IMR-90 (cell line): ENCODE measurements around the gene ZXDA. TPM values are rescaled to one million over a fixed set of nuclear protein-coding genes. Genes with fewer than 3 reads are reported as not detected.

Source experiments
- ATAC-seq: fragments of 200-7000 bp; cut with Tn5 transposase; 2 replicates; pipeline ENCODE4 v1.9.1; 2020; ENCODE audit warnings: low read depth, mild to moderate bottlenecking, moderate library complexity
- BruUV-seq: library from RNA; stranded (reverse); fragments of 400-500 nt; replicated peaks from 2 replicates; lab custom pipeline; 2021; lab: Mats Ljungman, UMichigan
- CTCF ChIA-PET: fragments of 300-600 bp; formaldehyde crosslinking; extraction: SDS; loops from one replicate; lab custom pipeline; 2021; ENCODE audit warnings: antibody characterized with exemption; lab: Yijun Ruan, JAX
- POLR2A ChIA-PET: fragments of 300-600 bp; sonication (Branson Sonifier 250); formaldehyde crosslinking; loops from one replicate; lab custom pipeline; 2022; ENCODE audit warnings: antibody characterized with exemption; ENCODE audit not compliant: unreplicated experiment; lab: Charles Lee
- DNase-seq: peaks from one replicate; pipeline ENCODE4 v3.0.0; 2013
- H2AFZ ChIP-seq: replicated peaks from 2 replicates; pipeline ENCODE3; 2013; ENCODE audit warnings: low read length, mild to moderate bottlenecking; ENCODE audit not compliant: poor library complexity
- H2AK5ac ChIP-seq: 2 replicates; pipeline ENCODE4 v1.6.1; 2013; ENCODE audit warnings: low read depth, low read length, inconsistent platforms
- H2AK9ac ChIP-seq: replicated peaks from 2 replicates; pipeline ENCODE3; 2013; ENCODE audit warnings: mild to moderate bottlenecking, low read depth, low read length, moderate library complexity; ENCODE audit not compliant: poor library complexity
- H2BK120ac ChIP-seq: 2 replicates; pipeline ENCODE4 v1.6.1; 2013; ENCODE audit warnings: low read depth, low read length, inconsistent platforms
- H2BK15ac ChIP-seq: 3 replicates; pipeline ENCODE4 v1.6.1; 2013; ENCODE audit warnings: low read depth, low read length, inconsistent platforms
- H2BK20ac ChIP-seq: 2 replicates; pipeline ENCODE4 v1.6.1; 2013; ENCODE audit warnings: low read depth, mild to moderate bottlenecking, inconsistent platforms, low read length, moderate library complexity
- H2BK5ac ChIP-seq: 2 replicates; pipeline ENCODE4 v1.6.1; 2013; ENCODE audit warnings: mild to moderate bottlenecking, low read depth, low read length, inconsistent platforms; ENCODE audit not compliant: poor library complexity, severe bottlenecking
- H3K14ac ChIP-seq: replicated peaks from 2 replicates; pipeline ENCODE4 v1.6.1; 2013; ENCODE audit warnings: low read depth, low read length, inconsistent platforms
- H3K18ac ChIP-seq: 2 replicates; pipeline ENCODE4 v1.6.1; 2013; ENCODE audit warnings: low read depth, low read length, control low read depth
- H3K23ac ChIP-seq: 2 replicates; pipeline ENCODE4 v1.6.1; 2013; ENCODE audit warnings: low read depth, low read length, inconsistent platforms
- H3K27ac ChIP-seq: 2 replicates; pipeline ENCODE4 v1.5.1; 2013; ENCODE audit warnings: mild to moderate bottlenecking, control low read depth, low read length; ENCODE audit not compliant: insufficient read depth
- H3K27me3 ChIP-seq: 2 replicates; pipeline ENCODE4 v1.6.1; 2013; ENCODE audit warnings: low read length; ENCODE audit not compliant: control insufficient read depth, insufficient read depth
- H3K36me3 ChIP-seq: 2 replicates; pipeline ENCODE4 v1.6.1; 2013; ENCODE audit warnings: low read length, mixed read lengths; ENCODE audit not compliant: control insufficient read depth, insufficient read depth
- H3K4ac ChIP-seq: 2 replicates; pipeline ENCODE4 v1.6.1; 2013; ENCODE audit warnings: low read depth, low read length, inconsistent platforms
- H3K4me1 ChIP-seq: 2 replicates; pipeline ENCODE4 v1.6.1; 2013; ENCODE audit warnings: low read length, mixed read lengths; ENCODE audit not compliant: control insufficient read depth, insufficient read depth
- H3K4me2 ChIP-seq: 2 replicates; pipeline ENCODE4 v1.6.1; 2013; ENCODE audit warnings: low read depth, mild to moderate bottlenecking, control low read depth, low read length, moderate library complexity
- H3K4me3 ChIP-seq: 2 replicates; pipeline ENCODE4 v1.5.1; 2013; ENCODE audit warnings: low read depth, mild to moderate bottlenecking, control low read depth, low read length, moderate library complexity; ENCODE audit not compliant: insufficient read depth
- H3K56ac ChIP-seq: 2 replicates; pipeline ENCODE4 v1.6.1; 2013; ENCODE audit warnings: low read length, inconsistent platforms; ENCODE audit not compliant: insufficient read depth; ENCODE audit errors: extremely low read depth
- H3K79me1 ChIP-seq, 2 experiments: 2 replicates each; pipeline ENCODE4 v1.6.1; 2013; ENCODE audit warnings: low read length in 2 of 2, inconsistent platforms in 1 of 2, low read depth in 1 of 2
- H3K9ac ChIP-seq: 2 replicates; pipeline ENCODE4 v1.6.1; 2013; ENCODE audit warnings: low read depth, low read length, control low read depth
- H3K9me1 ChIP-seq: 2 replicates; pipeline ENCODE4 v1.6.1; 2013; ENCODE audit warnings: low read length, inconsistent platforms; ENCODE audit not compliant: insufficient read depth
- H3K9me3 ChIP-seq: 2 replicates; pipeline ENCODE4 v1.6.1; 2013; ENCODE audit warnings: low read length; ENCODE audit not compliant: control insufficient read depth, insufficient read depth
- H4K20me1 ChIP-seq: 2 replicates; pipeline ENCODE4 v1.6.1; 2013; ENCODE audit warnings: low read length, inconsistent platforms; ENCODE audit not compliant: insufficient read depth
- H4K5ac ChIP-seq: 2 replicates; pipeline ENCODE4 v1.6.1; 2013; ENCODE audit warnings: mild to moderate bottlenecking, low read depth, low read length, control low read depth
- H4K8ac ChIP-seq, 2 experiments: 2 replicates each; pipeline ENCODE4 v1.6.1; 2013; ENCODE audit warnings: low read depth in 2 of 2, low read length in 2 of 2, control low read depth in 1 of 2, inconsistent platforms in 1 of 2
- H4K91ac ChIP-seq: 2 replicates; pipeline ENCODE4 v1.6.1; 2013; ENCODE audit warnings: low read depth, low read length, inconsistent platforms; ENCODE audit not compliant: insufficient read depth
- MAFK ChIP-seq: IDR thresholded peaks from 2 replicates; pipeline ENCODE4 v1.6.1; 2012; ENCODE audit warnings: low read depth, low read length, improper control_type of control experiment
- NFE2L2 ChIP-seq: fragments of 150-350 bp; IDR thresholded peaks from 2 replicates; pipeline ENCODE4 v1.6.1; 2016; ENCODE audit warnings: low read depth, mild to moderate bottlenecking, low read length
- WGBS, 2 experiments: methylation state at CpG; one replicate each; pipeline versions ENCODE4 v1.1.5 to v1.1.7; 2013; ENCODE audit warnings: missing lambda C conversion rate in 2 of 2; ENCODE audit not compliant: insufficient read length in 1 of 2; ENCODE audit errors: extremely low coverage in 2 of 2; 5-methylcytosine and 5-hydroxymethylcytosine counted together
- dilution Hi-C: fragments of 300-500 bp; cut with HindIII; formaldehyde crosslinking; loops from one replicate; pipeline ENCODE4 v1.14.3; 2018; ENCODE audit warnings: low sequenced_read_pairs; ENCODE audit not compliant: unreplicated experiment
- in situ Hi-C: fragments of 300-500 bp; cut with MboI; formaldehyde crosslinking; loops from 3 replicates; pipeline ENCODE4 v1.14.3; 2019; ENCODE audit warnings: low sequenced_read_pairs, inconsistent platforms, mixed read lengths
- intact Hi-C: fragments of 100-400 bp; cut with micrococcal nuclease; formaldehyde crosslinking; loops from 2 replicates; pipeline ENCODE4 v1.10.0; 2022
- polyA plus RNA-seq, 3 experiments: library from polyadenylated mRNA; depleted of rRNA; stranded (reverse); fragments of >200 nt; gene quantifications; 2 replicates each; pipeline ENCODE4 v1.2.3, GENCODE V29; 2012; ENCODE audit warnings: low replicate concordance in 1 of 3
- total RNA-seq: library from RNA; depleted of rRNA; stranded (reverse); fragments of >200 nt; gene quantifications from 2 replicates; pipeline ENCODE4 v1.2.3, GENCODE V29; 2012; rRNA removed
- TF ChIP-seq, protein P1 (sequence below): fragments of 150-350 bp; IDR thresholded peaks from 2 replicates; pipeline ENCODE4 v1.6.1; 2016; ENCODE audit warnings: low read depth, mild to moderate bottlenecking, low read length, moderate library complexity, borderline replicate concordance

The ZXDA gene
- total and polyA plus RNA-seq, 2 of the 4 experiments (the other 2 are of a cell fraction), result 1.0 to 3.4 TPM

GRCh38 chrX:57871463-57871862 is 38.8 kb downstream of the ZXDA start:
- H3K4me1 ChIP-seq, result no peaks in the 10 kb centered on the region
- H3K14ac ChIP-seq, result no peak overlapping the region
- no peak overlapping the region for H3K9ac ChIP-seq
- H2AFZ ChIP-seq, result no peak overlapping the region
- H3K9me1 ChIP-seq, result no peaks in the 10 kb centered on the region
- BruUV-seq, result no TSS peak
- no peak overlapping the region for H2BK15ac ChIP-seq
- no peaks in the 10 kb centered on the region for H3K36me3 ChIP-seq
- DNase-seq (no peak), ATAC-seq (no peak)
- POLR2A ChIA-PET, result no interaction called here
- peak; percentile 63; the same call in 1 of the 2 replicates for TF ChIP-seq NFE2L2
- TF ChIP-seq, protein P1, sequence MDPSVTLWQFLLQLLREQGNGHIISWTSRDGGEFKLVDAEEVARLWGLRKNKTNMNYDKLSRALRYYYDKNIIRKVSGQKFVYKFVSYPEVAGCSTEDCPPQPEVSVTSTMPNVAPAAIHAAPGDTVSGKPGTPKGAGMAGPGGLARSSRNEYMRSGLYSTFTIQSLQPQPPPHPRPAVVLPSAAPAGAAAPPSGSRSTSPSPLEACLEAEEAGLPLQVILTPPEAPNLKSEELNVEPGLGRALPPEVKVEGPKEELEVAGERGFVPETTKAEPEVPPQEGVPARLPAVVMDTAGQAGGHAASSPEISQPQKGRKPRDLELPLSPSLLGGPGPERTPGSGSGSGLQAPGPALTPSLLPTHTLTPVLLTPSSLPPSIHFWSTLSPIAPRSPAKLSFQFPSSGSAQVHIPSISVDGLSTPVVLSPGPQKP, result no peak
- TF ChIP-seq MAFK, result peak; percentile 34; the same call in 1 of the 2 replicates
- H3K4me3 ChIP-seq, result no peak overlapping the region
- 0 out of 2 replicates have a peak, but pooled peaks cover 3% of the 10 kb centered on the region for H3K9me3 ChIP-seq
- H4K20me1 ChIP-seq, result no peaks in the 10 kb centered on the region
- H4K91ac ChIP-seq, result no peak overlapping the region
- in situ Hi-C loops (no loop called here), dilution Hi-C loops (no loop called here), intact Hi-C loops (no loop called here)
- no peak overlapping the region for H2AK9ac ChIP-seq
- no peaks in the 10 kb centered on the region for H3K27me3 ChIP-seq
- WGBS, 2 experiments, result no CpG with 5 or more reads among the region's 6 CpGs
- no peak overlapping the region for H3K4me2 ChIP-seq
- H2BK120ac ChIP-seq, result no peak overlapping the region
- H4K8ac ChIP-seq, result no peak overlapping the region
- no peak overlapping the region for H3K18ac ChIP-seq
- H3K79me1 ChIP-seq, result no peaks in the 10 kb centered on the region
- CTCF ChIA-PET, result no interaction called here
- no peak overlapping the region for H3K23ac ChIP-seq
- no peak overlapping the region for H3K27ac ChIP-seq
- no peak overlapping the region for H2BK20ac ChIP-seq
- no peak overlapping the region for H4K5ac ChIP-seq
- no peak overlapping the region for H2BK5ac ChIP-seq
- no peak overlapping the region for H2AK5ac ChIP-seq
- no peak overlapping the region for H3K4ac ChIP-seq
- no peak overlapping the region for H3K56ac ChIP-seq

Other genes with a start within 250 kb of the ZXDA start
- gene NLRP2B, start 230.2 kb downstream of the ZXDA start, total RNA-seq, result not detected in 2 replicates
- not detected in 2 replicates for gene NLRP2B, start 230.2 kb downstream of the ZXDA start, polyA plus RNA-seq (2012; rRNA removed)